ENCODE measurements around the gene TM7SF3. TPM values are rescaled to one million over a fixed set of nuclear protein-coding genes. Genes with fewer than 3 reads are reported as not detected.

TM7SF3 gene
- total and polyA plus RNA-seq, 2 donors (not counting 3 experiments of a cell fraction or from before 2014, with no cell fraction given), result 54.8 to 70.7 TPM

- no peaks in the 10 kb centered on the region for H3K9me3 ChIP-seq (replicated peaks; ENCODE audit: control insufficient read depth, insufficient read depth, low read length)
- no peak for TF ChIP-seq FOS (IDR thresholded peaks at IDR 0.05; ENCODE audit: borderline replicate concordance, insufficient read depth, low read length)
- no peak for TF ChIP-seq MYC (IDR thresholded peaks at IDR 0.05; ENCODE audit: low read depth, low read length)
- TF ChIP-seq MAX (IDR thresholded peaks at IDR 0.05; ENCODE audit: insufficient read depth, insufficient read length), result no peak
- TF ChIP-seq GATA2 (IDR thresholded peaks at IDR 0.05; ENCODE audit: insufficient read depth, insufficient read length, low read depth, low read length), result no peak
- TF ChIP-seq CTCF (IDR thresholded peaks at IDR 0.05; ENCODE audit: extremely low read depth in 1 of 2, insufficient read depth in 1 of 2, low read depth in 1 of 2, low read length in 2 of 2), result no peak
- TF ChIP-seq POLR2A (IDR thresholded peaks at IDR 0.05; ENCODE audit: low read depth, low read length), result no peak
- TF ChIP-seq EZH2 (IDR thresholded peaks at IDR 0.05; ENCODE audit: borderline replicate concordance, low read depth, low read length, severe bottlenecking), result no peak
- no peak overlapping the region for H3K4me2 ChIP-seq (ENCODE audit: insufficient read depth, low read length)
- no TSS peak for BruUV-seq (replicated peaks)
- H4K20me1 ChIP-seq (replicated peaks; ENCODE audit: control insufficient read depth, extremely low read depth, insufficient read depth, low read length), result peaks cover 3% of the 10 kb centered on the region
- H3K79me2 ChIP-seq (ENCODE audit: control insufficient read depth, insufficient read depth, low read length), result peaks cover 9% of the 10 kb centered on the region
- no peaks in the 10 kb centered on the region for H3K27me3 ChIP-seq (ENCODE audit: control insufficient read depth in 2 of 2, insufficient read depth in 2 of 2, low read length in 2 of 2)
- no peak overlapping the region for H3K27ac ChIP-seq (ENCODE audit: insufficient read depth, low read depth, low read length)
- no peak for DNase-seq (ENCODE audit: low read depth, low spot score)
- ChIA-PET CTCF (interaction anchor here (1.1 kb wide), 1 partner anchor 10 kb away, joined by 3 read pairs; no protein-coding TSS in a partner anchor), POLR2A (no interaction called here)
- H3K4me3 ChIP-seq (replicated peaks in 1 of 3; ENCODE audit: insufficient read depth in 1 of 3, low read depth in 1 of 3, low read length in 3 of 3), result no peak overlapping the region
- H3K9ac ChIP-seq (replicated peaks; ENCODE audit: extremely low read depth, insufficient read depth, low read length), result no peak overlapping the region
- H3K36me3 ChIP-seq (ENCODE audit: control insufficient read depth in 2 of 2, extremely low read depth in 1 of 2, insufficient read depth in 2 of 2, low read length in 2 of 2), result peaks cover 0 to 3% of the 10 kb centered on the region in 2 experiments
- FAIRE-seq, result no peak
- peaks cover 20% of the 10 kb centered on the region for H3K4me1 ChIP-seq (ENCODE audit: control insufficient read depth, extremely low read depth, insufficient read depth, low read length)
- H2AFZ ChIP-seq (ENCODE audit: low read depth, low read length), result no peak overlapping the region
- intact Hi-C loops (cut with micrococcal nuclease) (no loop called here), dilution Hi-C loops (cut with MboI; ENCODE audit: extremely low pct_ligation_motif_present, low sequenced_read_pairs) (no loop called here)
- H3K9me1 ChIP-seq (replicated peaks; ENCODE audit: control insufficient read depth, extremely low read depth, insufficient read depth, low read length), result no peaks in the 10 kb centered on the region
Measured at GRCh38 chr12:27005495-27005894, 8.7 kb downstream of the TM7SF3 start.

All from endothelial cell of umbilical vein (primary cell).